ENCODE results near the gene FGD3. TPM values are rescaled to one million over a fixed set of nuclear protein-coding genes. Genes with fewer than 3 reads are reported as not detected.

Gene FGD3
- polyA plus RNA-seq, 1 donor (not counting 4 experiments of a cell fraction or from before 2014, with no cell fraction given): 0.21 TPM

DNA sequence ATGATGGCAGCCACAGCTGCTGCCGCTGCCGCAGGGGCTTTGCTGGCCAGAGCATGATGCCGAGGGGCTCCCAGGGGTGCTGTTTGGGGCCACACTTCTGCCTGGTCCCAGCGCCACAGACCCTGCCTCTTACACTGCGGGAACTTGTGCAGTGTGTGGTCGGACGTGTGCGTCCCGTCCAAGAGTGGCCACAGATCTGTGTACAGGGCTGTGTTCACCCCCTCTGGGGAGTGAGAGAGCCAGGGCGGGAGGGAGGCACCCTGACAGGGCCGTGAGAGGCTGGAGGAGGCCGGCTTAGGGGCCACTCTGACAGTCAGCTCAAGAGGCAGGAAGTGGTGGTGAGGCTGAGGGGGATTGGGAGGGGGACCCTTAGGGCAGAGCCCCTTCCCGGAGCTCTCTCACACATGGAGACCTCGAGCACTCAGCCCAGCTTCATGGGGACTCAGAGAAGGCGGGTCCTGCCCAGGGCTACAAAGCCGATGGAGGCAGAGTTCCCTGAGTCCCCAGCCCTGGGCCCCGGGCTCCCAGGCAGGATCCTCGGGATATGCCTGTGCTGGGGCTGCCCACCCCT, 135.6 kb downstream of the FGD3 start:
- no peaks in the 10 kb centered on the region for H3K9me3 ChIP-seq (ENCODE audit: control insufficient read depth, low read depth, low read length)
- no peak for FAIRE-seq
- no peak for DNase-seq (ENCODE audit: low read depth, low spot score)
- no peaks in the 10 kb centered on the region for H3K36me3 ChIP-seq (ENCODE audit: control insufficient read depth in 2 of 2, extremely low read depth in 1 of 2, insufficient read depth in 2 of 2, low read length in 2 of 2)
- H2AFZ ChIP-seq (ENCODE audit: control insufficient read depth, low read length): no peak overlapping the region
- no peaks in the 10 kb centered on the region for H3K79me2 ChIP-seq (ENCODE audit: control insufficient read depth, insufficient read depth, low read length)
- dilution Hi-C loops (cut with MboI; ENCODE audit: extremely low pct_ligation_motif_present, low sequenced_read_pairs): no loop called here
- no peaks in the 10 kb centered on the region for H4K20me1 ChIP-seq (ENCODE audit: control insufficient read depth, extremely low read depth, insufficient read depth, low read length)
- H3K9me1 ChIP-seq (ENCODE audit: control insufficient read depth, extremely low read depth, insufficient read depth, low read length): no peaks in the 10 kb centered on the region
- TF ChIP-seq CTCF (optimal IDR thresholded peaks at IDR 0.05 in 1 of 3, IDR thresholded peaks at IDR 0.05 in 1 of 3, conservative IDR thresholded peaks at IDR 0.05 in 1 of 3; ENCODE audit: extremely low read depth in 1 of 3, insufficient read depth in 2 of 3, low read length in 3 of 3): no peak
- TF ChIP-seq EZH2 (IDR thresholded peaks at IDR 0.05; ENCODE audit: low read length): no peak
- no peaks in the 10 kb centered on the region for H3K27me3 ChIP-seq (ENCODE audit: control insufficient read depth, extremely low read depth, insufficient read depth, low read length)
- H3K4me3 ChIP-seq (ENCODE audit: control insufficient read depth in 2 of 3, extremely low read depth in 1 of 3, insufficient read depth in 2 of 3, low read depth in 1 of 3, low read length in 3 of 3): no peak overlapping the region
- H3K4me2 ChIP-seq (ENCODE audit: control insufficient read depth, extremely low read depth, insufficient read depth, low read depth, low read length): no peak overlapping the region
- no peak overlapping the region for H3K27ac ChIP-seq (ENCODE audit: control insufficient read depth, insufficient read depth, low read length)
- H3K4me1 ChIP-seq (ENCODE audit: control insufficient read depth, extremely low read depth, insufficient read depth, low read length): no peaks in the 10 kb centered on the region
- no peak overlapping the region for H3K9ac ChIP-seq (ENCODE audit: control insufficient read depth, extremely low read depth, insufficient read depth, low read length)

- H3K4me3 ChIP-seq (ENCODE audit: control insufficient read depth in 2 of 3, extremely low read depth in 1 of 3, insufficient read depth in 2 of 3, low read depth in 1 of 3, low read length in 3 of 3): no peak overlapping the region
- no peak for FAIRE-seq
Observed at GRCh38 chr9:93083592-93084470, 136.5 kb downstream of the FGD3 start.

More at GRCh38 chr9:93083592-93084470, 136.5 kb downstream of the FGD3 start:
- Histone ChIP-seq H3K9ac (ENCODE audit: control insufficient read depth, extremely low read depth, insufficient read depth, low read length) (no peak overlapping the region), H2AFZ (ENCODE audit: control insufficient read depth, low read length) (no peak overlapping the region), H3K36me3 (ENCODE audit: control insufficient read depth in 2 of 2, extremely low read depth in 1 of 2, insufficient read depth in 2 of 2, low read length in 2 of 2) (no peaks in the 10 kb centered on the region), H3K27ac (ENCODE audit: control insufficient read depth, insufficient read depth, low read length) (no peak overlapping the region), H3K79me2 (ENCODE audit: control insufficient read depth, insufficient read depth, low read length) (no peaks in the 10 kb centered on the region), H4K20me1 (ENCODE audit: control insufficient read depth, extremely low read depth, insufficient read depth, low read length) (no peaks in the 10 kb centered on the region), H3K9me3 (ENCODE audit: control insufficient read depth, low read depth, low read length) (peaks cover 3% of the 10 kb centered on the region), H3K9me1 (ENCODE audit: control insufficient read depth, extremely low read depth, insufficient read depth, low read length) (no peaks in the 10 kb centered on the region), H3K4me2 (ENCODE audit: control insufficient read depth, extremely low read depth, insufficient read depth, low read depth, low read length) (no peak overlapping the region), H3K4me1 (ENCODE audit: control insufficient read depth, extremely low read depth, insufficient read depth, low read length) (no peaks in the 10 kb centered on the region), H3K27me3 (ENCODE audit: control insufficient read depth, extremely low read depth, insufficient read depth, low read length) (no peaks in the 10 kb centered on the region)
- no peak for TF ChIP-seq CTCF (optimal IDR thresholded peaks at IDR 0.05 in 1 of 3, IDR thresholded peaks at IDR 0.05 in 1 of 3, conservative IDR thresholded peaks at IDR 0.05 in 1 of 3; ENCODE audit: extremely low read depth in 1 of 3, insufficient read depth in 2 of 3, low read length in 3 of 3)
- TF ChIP-seq EZH2 (IDR thresholded peaks at IDR 0.05; ENCODE audit: low read length): no peak
- dilution Hi-C loops (cut with MboI; ENCODE audit: extremely low pct_ligation_motif_present, low sequenced_read_pairs): no loop called here
- no peak for DNase-seq (ENCODE audit: low read depth, low spot score)

All from keratinocyte (primary cell).